ENCODE data around the gene FHIT. TPM values are rescaled to one million over a fixed set of nuclear protein-coding genes. Genes with fewer than 3 reads are reported as not detected.

FHIT gene
- total RNA-seq, 1 experiment from 2014 or later = 3.6 TPM

DNA sequence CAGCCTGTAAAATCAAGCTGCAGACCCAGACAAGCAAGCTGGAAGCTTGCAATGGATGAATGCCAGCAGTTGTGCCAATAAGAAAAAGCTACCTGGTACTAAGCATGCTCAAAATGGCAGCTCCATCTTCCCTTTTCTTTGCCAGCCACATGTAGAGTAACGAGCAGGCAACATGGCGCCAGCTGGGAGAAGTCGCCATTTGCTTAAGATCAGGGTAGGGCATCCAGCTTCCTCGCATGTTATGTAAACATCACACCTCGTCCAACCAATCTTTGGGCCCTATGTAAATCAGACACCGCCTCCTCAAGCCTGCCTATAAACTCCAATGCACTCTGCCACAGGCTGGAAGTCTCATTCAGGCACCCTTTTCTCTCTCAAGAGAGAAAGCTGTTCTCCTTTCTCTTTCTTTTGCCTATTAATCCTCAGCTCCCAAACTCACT, 973.9 kb downstream of the FHIT start:
- POLR2A ChIA-PET (ENCODE audit: unreplicated experiment) = no interaction called here
- BruUV-seq (replicated peaks) = no TSS peak
- no peak for DNase-seq
- Histone ChIP-seq H2AFZ (ENCODE audit: low read length) (no peak overlapping the region), H3K36me3 (ENCODE audit: low read depth, low read length) (no peaks in the 10 kb centered on the region), H3F3A (ENCODE audit: low read length, unreplicated experiment) (no peaks in the 10 kb centered on the region), H3K79me2 (ENCODE audit: low read length) (no peaks in the 10 kb centered on the region), H3K9ac (ENCODE audit: low read length) (no peak overlapping the region), H3K4me3 (ENCODE audit: low read length) (no peak overlapping the region), H3K4me2 (ENCODE audit: low read length) (no peak overlapping the region), H3K9me2 (replicated peaks; ENCODE audit: low read length) (no peaks in the 10 kb centered on the region), H3K27me3 (ENCODE audit: low read length) (no peaks in the 10 kb centered on the region), H3K27ac (ENCODE audit: low read length) (no peak overlapping the region), H3K4me1 (ENCODE audit: insufficient read depth, low read length) (no peaks in the 10 kb centered on the region), H4K20me1 (ENCODE audit: low read length) (no peaks in the 10 kb centered on the region), H3K9me3 (ENCODE audit: low read length) (no peaks in the 10 kb centered on the region)
- ATAC-seq = no peak
- TF ChIP-seq EZH2phosphoT487 (IDR thresholded peaks at IDR 0.05; ENCODE audit: borderline replicate concordance, low read length) (no peak), EZH2 (IDR thresholded peaks at IDR 0.05; ENCODE audit: low read length, unreplicated experiment) (no peak)
- TF ChIP-seq, protein P1, sequence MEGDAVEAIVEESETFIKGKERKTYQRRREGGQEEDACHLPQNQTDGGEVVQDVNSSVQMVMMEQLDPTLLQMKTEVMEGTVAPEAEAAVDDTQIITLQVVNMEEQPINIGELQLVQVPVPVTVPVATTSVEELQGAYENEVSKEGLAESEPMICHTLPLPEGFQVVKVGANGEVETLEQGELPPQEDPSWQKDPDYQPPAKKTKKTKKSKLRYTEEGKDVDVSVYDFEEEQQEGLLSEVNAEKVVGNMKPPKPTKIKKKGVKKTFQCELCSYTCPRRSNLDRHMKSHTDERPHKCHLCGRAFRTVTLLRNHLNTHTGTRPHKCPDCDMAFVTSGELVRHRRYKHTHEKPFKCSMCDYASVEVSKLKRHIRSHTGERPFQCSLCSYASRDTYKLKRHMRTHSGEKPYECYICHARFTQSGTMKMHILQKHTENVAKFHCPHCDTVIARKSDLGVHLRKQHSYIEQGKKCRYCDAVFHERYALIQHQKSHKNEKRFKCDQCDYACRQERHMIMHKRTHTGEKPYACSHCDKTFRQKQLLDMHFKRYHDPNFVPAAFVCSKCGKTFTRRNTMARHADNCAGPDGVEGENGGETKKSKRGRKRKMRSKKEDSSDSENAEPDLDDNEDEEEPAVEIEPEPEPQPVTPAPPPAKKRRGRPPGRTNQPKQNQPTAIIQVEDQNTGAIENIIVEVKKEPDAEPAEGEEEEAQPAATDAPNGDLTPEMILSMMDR (conservative IDR thresholded peaks at IDR 0.05; ENCODE audit: low read depth, low read length) = no peak
- intact Hi-C loops (cut with micrococcal nuclease) = no loop called here
- CTCF ChIA-PET = no interaction called here

DNA sequence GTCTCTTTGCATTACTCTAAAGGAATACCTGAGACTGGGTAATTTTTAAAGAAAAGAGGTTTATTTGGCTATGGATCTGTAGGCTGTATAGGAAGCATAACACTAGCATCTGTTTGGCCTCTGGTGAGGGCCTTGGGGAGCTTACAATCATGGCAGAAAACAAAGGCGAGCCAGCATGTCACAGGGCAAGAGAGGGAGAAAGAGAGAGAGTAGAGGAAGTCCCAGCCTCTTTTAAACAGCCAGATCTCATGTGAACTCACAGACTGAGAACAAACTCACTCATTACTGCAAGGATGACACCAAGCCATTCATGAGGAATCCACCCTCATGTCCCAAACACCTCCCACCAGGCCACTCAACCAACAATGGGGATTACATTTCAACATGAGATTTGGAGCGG, 974.6 kb downstream of the FHIT start:
- Histone ChIP-seq H3F3A (ENCODE audit: low read length, unreplicated experiment) (no peaks in the 10 kb centered on the region), H2AFZ (ENCODE audit: low read length) (no peak overlapping the region), H3K27ac (ENCODE audit: low read length) (no peak overlapping the region), H3K4me2 (ENCODE audit: low read length) (no peak overlapping the region), H3K4me1 (ENCODE audit: insufficient read depth, low read length) (no peaks in the 10 kb centered on the region), H3K36me3 (ENCODE audit: low read depth, low read length) (no peaks in the 10 kb centered on the region), H3K9me3 (ENCODE audit: low read length) (no peaks in the 10 kb centered on the region), H3K9me2 (replicated peaks; ENCODE audit: low read length) (no peaks in the 10 kb centered on the region), H3K4me3 (ENCODE audit: low read length) (no peak overlapping the region), H3K79me2 (ENCODE audit: low read length) (no peaks in the 10 kb centered on the region), H3K27me3 (ENCODE audit: low read length) (no peaks in the 10 kb centered on the region), H3K9ac (ENCODE audit: low read length) (no peak overlapping the region), H4K20me1 (ENCODE audit: low read length) (no peaks in the 10 kb centered on the region)
- no TSS peak for BruUV-seq (replicated peaks)
- TF ChIP-seq, protein P1 (conservative IDR thresholded peaks at IDR 0.05; ENCODE audit: low read depth, low read length) = no peak
- no peak for DNase-seq
- no peak for ATAC-seq
- CTCF ChIA-PET = no interaction called here
- POLR2A ChIA-PET (ENCODE audit: unreplicated experiment) = no interaction called here
- intact Hi-C loops (cut with micrococcal nuclease) = no loop called here

DNA sequence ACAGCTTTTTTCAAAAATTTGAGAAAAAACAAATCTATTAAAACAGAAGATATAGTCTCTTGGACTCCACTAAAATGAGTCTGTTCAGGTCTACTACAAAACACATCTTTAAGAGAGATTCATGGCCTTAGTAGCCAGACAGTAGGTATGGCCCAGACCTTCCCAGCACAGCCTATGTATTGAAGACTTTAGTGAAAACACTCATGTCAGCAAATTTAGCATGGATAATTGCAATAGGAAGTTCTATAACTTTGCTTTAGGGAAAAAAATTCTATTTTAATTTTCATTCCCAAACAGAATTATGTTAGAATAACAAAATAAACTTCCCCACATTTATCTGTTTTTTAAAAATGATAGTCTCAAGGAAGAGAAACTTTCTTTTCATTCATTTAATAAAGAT, 976.6 kb downstream of the FHIT start:
- ChIA-PET CTCF (no interaction called here), POLR2A (ENCODE audit: unreplicated experiment) (no interaction called here)
- DNase-seq (no peak), ATAC-seq (no peak)
- no peak overlapping the region for H3K4me2 ChIP-seq (ENCODE audit: low read length)
- no peaks in the 10 kb centered on the region for H4K20me1 ChIP-seq (ENCODE audit: low read length)
- TF ChIP-seq EZH2 (IDR thresholded peaks at IDR 0.05; ENCODE audit: low read length, unreplicated experiment) (no peak), EZH2phosphoT487 (IDR thresholded peaks at IDR 0.05; ENCODE audit: borderline replicate concordance, low read length) (no peak)
- TF ChIP-seq, protein P1 (conservative IDR thresholded peaks at IDR 0.05; ENCODE audit: low read depth, low read length) = no peak
- H3F3A ChIP-seq (ENCODE audit: low read length, unreplicated experiment) = no peaks in the 10 kb centered on the region
- BruUV-seq (replicated peaks) = no TSS peak
- intact Hi-C loops (cut with micrococcal nuclease) = no loop called here
- H3K27ac ChIP-seq (ENCODE audit: low read length) = no peak overlapping the region
- H2AFZ ChIP-seq (ENCODE audit: low read length) = no peak overlapping the region
- no peaks in the 10 kb centered on the region for H3K9me2 ChIP-seq (replicated peaks; ENCODE audit: low read length)
- H3K36me3 ChIP-seq (ENCODE audit: low read depth, low read length) = no peaks in the 10 kb centered on the region
- no peaks in the 10 kb centered on the region for H3K27me3 ChIP-seq (ENCODE audit: low read length)
- H3K4me1 ChIP-seq (ENCODE audit: insufficient read depth, low read length) = no peaks in the 10 kb centered on the region
- H3K79me2 ChIP-seq (ENCODE audit: low read length) = no peaks in the 10 kb centered on the region
- no peak overlapping the region for H3K4me3 ChIP-seq (ENCODE audit: low read length)
- H3K9me3 ChIP-seq (ENCODE audit: low read length) = no peaks in the 10 kb centered on the region
- H3K9ac ChIP-seq (ENCODE audit: low read length) = no peak overlapping the region

All from PC-3 (cell line).